ENCODE results near the gene NUCB2.

The NUCB2 gene

GRCh38 chr11:17252704-17253103 is 23.8 kb upstream of the NUCB2 start:
- H2AFZ ChIP-seq (ENCODE audit: low read length) = no peak overlapping the region
- H3K9me2 ChIP-seq (replicated peaks; ENCODE audit: low read depth, low read length) = no peaks in the 10 kb centered on the region
- H3K9me3 ChIP-seq (ENCODE audit: insufficient read depth, low read depth, low read length) = no peaks in the 10 kb centered on the region
- no peak for TF ChIP-seq EZH2phosphoT487 (IDR thresholded peaks at IDR 0.05; ENCODE audit: borderline replicate concordance)
- TF ChIP-seq CTCF (conservative IDR thresholded peaks at IDR 0.05; ENCODE audit: low read length) = no peak
- H3K79me2 ChIP-seq (ENCODE audit: insufficient read depth, low read length) = no peaks in the 10 kb centered on the region
- no peaks in the 10 kb centered on the region for H3K36me3 ChIP-seq (ENCODE audit: insufficient read depth, low read length)
- no peak overlapping the region for H3K9ac ChIP-seq (ENCODE audit: low read depth, low read length, poor library complexity, severe bottlenecking)
- H3F3A ChIP-seq (ENCODE audit: low read depth) = no peaks in the 10 kb centered on the region
- no peaks in the 10 kb centered on the region for H3K4me1 ChIP-seq (ENCODE audit: insufficient read depth, low read length, poor library complexity, severe bottlenecking)
- no peak overlapping the region for H3K4me3 ChIP-seq (ENCODE audit: low read length, poor library complexity, severe bottlenecking)
- peaks cover 12% of the 10 kb centered on the region for H3K27me3 ChIP-seq (ENCODE audit: insufficient read depth, low read length, poor library complexity, severe bottlenecking)
- no peak overlapping the region for H3K4me2 ChIP-seq (ENCODE audit: low read depth, low read length, poor library complexity, severe bottlenecking)
- no peaks in the 10 kb centered on the region for H4K20me1 ChIP-seq (ENCODE audit: insufficient read depth, low read length, poor library complexity, severe bottlenecking)

DNA sequence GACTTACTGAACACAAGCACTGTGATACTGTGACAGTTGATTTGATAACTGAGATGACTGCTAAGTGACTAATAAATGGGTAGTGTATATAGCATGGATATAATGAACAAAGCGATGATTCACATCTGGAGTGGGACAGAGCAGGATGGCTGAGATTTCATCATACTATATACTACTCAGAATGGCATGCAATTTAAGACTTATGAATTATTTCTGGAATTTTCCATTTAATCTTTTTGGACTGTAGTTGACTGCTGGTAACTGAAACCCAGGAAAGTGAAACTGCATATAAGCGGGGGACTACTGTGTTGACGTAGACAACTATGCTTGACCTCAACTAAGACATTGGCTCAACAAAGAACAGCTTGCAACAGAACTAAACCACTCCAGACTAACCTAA is 20.0 kb upstream of the NUCB2 start:
- Histone ChIP-seq H3K4me1 (ENCODE audit: insufficient read depth, low read length, poor library complexity, severe bottlenecking) (no peaks in the 10 kb centered on the region), H3K9me3 (ENCODE audit: insufficient read depth, low read depth, low read length) (no peaks in the 10 kb centered on the region), H3K9ac (ENCODE audit: low read depth, low read length, poor library complexity, severe bottlenecking) (no peak overlapping the region), H3K79me2 (ENCODE audit: insufficient read depth, low read length) (no peaks in the 10 kb centered on the region), H3K27me3 (ENCODE audit: insufficient read depth, low read length, poor library complexity, severe bottlenecking) (no peaks in the 10 kb centered on the region), H3K4me2 (ENCODE audit: low read depth, low read length, poor library complexity, severe bottlenecking) (no peak overlapping the region), H3K9me2 (replicated peaks; ENCODE audit: low read depth, low read length) (no peaks in the 10 kb centered on the region), H2AFZ (ENCODE audit: low read length) (no peak overlapping the region), H3K36me3 (ENCODE audit: insufficient read depth, low read length) (no peaks in the 10 kb centered on the region), H4K20me1 (ENCODE audit: insufficient read depth, low read length, poor library complexity, severe bottlenecking) (no peaks in the 10 kb centered on the region), H3F3A (ENCODE audit: low read depth) (no peaks in the 10 kb centered on the region), H3K4me3 (ENCODE audit: low read length, poor library complexity, severe bottlenecking) (no peak overlapping the region)
- TF ChIP-seq EZH2phosphoT487 (IDR thresholded peaks at IDR 0.05; ENCODE audit: borderline replicate concordance) (no peak), CTCF (conservative IDR thresholded peaks at IDR 0.05; ENCODE audit: low read length) (no peak)

GRCh38 chr11:17257196-17257595 is 19.3 kb upstream of the NUCB2 start:
- H3K4me3 ChIP-seq (ENCODE audit: low read length, poor library complexity, severe bottlenecking) = no peak overlapping the region
- no peak overlapping the region for H2AFZ ChIP-seq (ENCODE audit: low read length)
- TF ChIP-seq CTCF (conservative IDR thresholded peaks at IDR 0.05; ENCODE audit: low read length) (no peak), EZH2phosphoT487 (IDR thresholded peaks at IDR 0.05; ENCODE audit: borderline replicate concordance) (no peak)
- H4K20me1 ChIP-seq (ENCODE audit: insufficient read depth, low read length, poor library complexity, severe bottlenecking) = no peaks in the 10 kb centered on the region
- no peak overlapping the region for H3K4me2 ChIP-seq (ENCODE audit: low read depth, low read length, poor library complexity, severe bottlenecking)
- no peaks in the 10 kb centered on the region for H3K79me2 ChIP-seq (ENCODE audit: insufficient read depth, low read length)
- no peak overlapping the region for H3K9ac ChIP-seq (ENCODE audit: low read depth, low read length, poor library complexity, severe bottlenecking)
- no peaks in the 10 kb centered on the region for H3K9me3 ChIP-seq (ENCODE audit: insufficient read depth, low read depth, low read length)
- H3K4me1 ChIP-seq (ENCODE audit: insufficient read depth, low read length, poor library complexity, severe bottlenecking) = no peaks in the 10 kb centered on the region
- no peaks in the 10 kb centered on the region for H3K27me3 ChIP-seq (ENCODE audit: insufficient read depth, low read length, poor library complexity, severe bottlenecking)
- H3K9me2 ChIP-seq (replicated peaks; ENCODE audit: low read depth, low read length) = no peaks in the 10 kb centered on the region
- no peaks in the 10 kb centered on the region for H3K36me3 ChIP-seq (ENCODE audit: insufficient read depth, low read length)
- H3F3A ChIP-seq (ENCODE audit: low read depth) = no peaks in the 10 kb centered on the region

Data from Loucy (cell line).